Fibroblast of gingiva (primary cell): ENCODE data around the gene TLL2.

Experiments used
- DNase-seq: peaks from one replicate; pipeline ENCODE4 v3.0.0-alpha.2; 2011; ENCODE audit warnings: low read depth

Gene TLL2

DNA sequence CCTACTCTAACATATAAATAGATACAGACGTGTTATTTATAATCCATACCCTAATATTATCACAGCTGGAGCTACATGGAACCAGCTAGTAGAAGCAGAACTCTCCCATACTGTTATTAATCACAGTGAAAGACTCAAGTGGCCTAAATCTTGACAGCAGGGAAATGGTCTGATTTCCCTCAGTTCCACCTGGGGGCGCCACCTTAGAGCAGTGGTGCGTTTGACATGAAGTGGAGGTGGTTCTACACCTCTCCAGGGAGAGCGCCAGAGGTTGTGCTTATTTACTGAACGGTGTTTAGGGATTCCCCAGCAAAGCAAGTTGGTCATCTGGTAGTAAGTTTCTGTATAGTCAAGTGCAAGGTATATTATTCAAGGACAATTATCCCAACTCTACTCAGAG, 191.9 kb downstream of the TLL2 start:
- DNase-seq = no peak

DNA sequence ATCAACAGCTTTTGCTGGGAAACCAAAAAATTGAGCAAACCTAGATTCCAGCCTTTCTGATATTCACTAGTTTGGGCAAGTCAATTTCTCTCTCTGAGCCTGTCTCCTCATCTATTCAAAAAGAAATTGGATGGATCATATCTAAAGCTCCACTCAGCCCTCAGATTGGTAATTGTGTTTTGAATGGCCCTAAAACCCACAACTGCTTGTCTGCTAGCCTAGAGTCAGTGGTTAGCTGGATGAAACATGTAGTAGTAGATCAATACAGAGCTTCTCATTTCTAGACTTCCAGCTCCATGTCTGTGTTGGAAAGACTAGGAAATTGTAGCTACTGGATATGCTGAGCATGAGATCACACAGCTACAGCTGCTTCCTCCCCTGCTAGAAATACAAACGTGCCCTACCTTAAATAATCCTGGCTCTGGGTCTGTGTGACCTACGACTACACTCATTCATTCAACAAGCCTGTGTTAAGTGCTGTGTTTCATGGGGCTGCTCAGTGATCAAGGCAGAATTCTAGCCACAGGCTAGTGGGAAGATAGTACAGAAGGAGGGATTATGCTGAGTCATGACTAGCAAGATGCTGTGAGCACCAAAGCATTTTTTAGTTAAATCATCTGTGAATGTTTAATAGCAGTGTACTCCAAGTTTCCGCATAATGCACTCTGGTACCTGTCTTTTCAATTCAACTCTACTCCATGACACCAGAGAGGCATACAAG, 193.8 kb downstream of the TLL2 start:
- DNase-seq = no peak

DNA sequence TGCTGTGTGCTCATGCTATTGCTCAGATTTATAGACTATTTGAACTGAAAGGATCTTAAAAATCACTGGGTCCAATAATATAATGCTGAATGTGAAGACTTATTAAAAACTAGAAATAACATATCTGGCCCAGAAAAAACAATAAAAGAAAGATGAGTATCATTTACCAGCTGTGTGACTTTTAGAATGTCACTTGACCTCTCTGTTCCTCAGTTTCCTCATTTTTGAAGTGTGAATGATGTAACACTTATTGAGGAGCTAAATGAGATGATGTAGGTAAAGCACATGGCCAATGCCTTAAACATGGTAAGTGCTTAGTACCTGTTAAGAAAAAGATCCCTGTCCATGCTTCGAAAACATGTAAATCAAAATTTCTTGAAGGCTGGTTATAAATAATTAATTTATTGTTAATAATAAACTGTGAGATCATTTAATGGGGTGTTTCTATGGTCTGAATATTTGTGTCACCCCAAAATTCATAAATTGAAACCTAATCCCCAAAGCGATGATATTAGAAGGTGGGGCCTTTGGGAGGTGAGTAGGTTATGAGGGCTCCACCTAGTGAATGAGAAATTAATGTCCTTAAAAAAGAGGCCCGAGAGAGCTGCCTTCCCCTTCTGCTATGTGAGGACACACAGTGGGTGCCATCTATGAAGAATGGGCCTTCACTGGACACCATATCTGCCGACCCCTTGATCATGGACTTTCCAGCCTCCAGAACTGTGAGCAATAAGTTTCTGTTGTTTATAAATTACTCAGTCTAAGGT, 196.5 kb downstream of the TLL2 start:
- no peak for DNase-seq
